ENCODE results near the gene CDH26.

DNA sequence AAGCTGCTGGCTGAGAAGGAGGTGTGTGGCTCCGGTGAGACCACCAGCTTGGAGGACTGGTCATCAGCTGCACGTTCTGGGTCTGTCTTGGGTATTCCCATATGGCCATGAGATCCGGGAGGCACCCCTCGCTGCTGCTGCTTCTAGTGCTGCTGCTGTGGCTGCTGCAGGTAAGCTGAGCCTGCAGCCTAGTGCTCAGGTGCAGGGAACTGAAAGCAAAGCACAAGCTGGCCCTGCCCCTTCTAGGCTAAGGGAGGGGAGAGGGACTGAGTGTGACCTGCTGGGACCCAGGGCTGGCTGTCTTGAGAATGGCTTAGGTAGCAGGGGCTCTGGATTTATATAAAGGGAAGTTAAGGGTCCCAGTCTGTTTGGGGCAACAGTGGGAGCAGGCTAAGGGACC, 403 bp downstream of the CDH26 start:
- TF ChIP-seq, protein P1, sequence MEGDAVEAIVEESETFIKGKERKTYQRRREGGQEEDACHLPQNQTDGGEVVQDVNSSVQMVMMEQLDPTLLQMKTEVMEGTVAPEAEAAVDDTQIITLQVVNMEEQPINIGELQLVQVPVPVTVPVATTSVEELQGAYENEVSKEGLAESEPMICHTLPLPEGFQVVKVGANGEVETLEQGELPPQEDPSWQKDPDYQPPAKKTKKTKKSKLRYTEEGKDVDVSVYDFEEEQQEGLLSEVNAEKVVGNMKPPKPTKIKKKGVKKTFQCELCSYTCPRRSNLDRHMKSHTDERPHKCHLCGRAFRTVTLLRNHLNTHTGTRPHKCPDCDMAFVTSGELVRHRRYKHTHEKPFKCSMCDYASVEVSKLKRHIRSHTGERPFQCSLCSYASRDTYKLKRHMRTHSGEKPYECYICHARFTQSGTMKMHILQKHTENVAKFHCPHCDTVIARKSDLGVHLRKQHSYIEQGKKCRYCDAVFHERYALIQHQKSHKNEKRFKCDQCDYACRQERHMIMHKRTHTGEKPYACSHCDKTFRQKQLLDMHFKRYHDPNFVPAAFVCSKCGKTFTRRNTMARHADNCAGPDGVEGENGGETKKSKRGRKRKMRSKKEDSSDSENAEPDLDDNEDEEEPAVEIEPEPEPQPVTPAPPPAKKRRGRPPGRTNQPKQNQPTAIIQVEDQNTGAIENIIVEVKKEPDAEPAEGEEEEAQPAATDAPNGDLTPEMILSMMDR (IDR thresholded peaks at IDR 0.05) = no peak
- TF ChIP-seq POLR2A (IDR thresholded peaks at IDR 0.05) = no peak

All from ovary (tissue), 3 donors.